GM18499 (cell line): ENCODE results near the gene B4GALT5.
"Not testable (repeated sequence)": the region's sequence is repeated elsewhere in the genome, so short reads cannot be mapped to it uniquely, and the experiment has no call there.

Source experiments
- ATAC-seq: cut with Tn5 transposase; IDR thresholded peaks from one replicate; pipeline ENCODE4 v1.9.1; 2021; ENCODE audit warnings: moderate number of reproducible peaks; ENCODE audit not compliant: insufficient read depth, unreplicated experiment

Gene B4GALT5

DNA sequence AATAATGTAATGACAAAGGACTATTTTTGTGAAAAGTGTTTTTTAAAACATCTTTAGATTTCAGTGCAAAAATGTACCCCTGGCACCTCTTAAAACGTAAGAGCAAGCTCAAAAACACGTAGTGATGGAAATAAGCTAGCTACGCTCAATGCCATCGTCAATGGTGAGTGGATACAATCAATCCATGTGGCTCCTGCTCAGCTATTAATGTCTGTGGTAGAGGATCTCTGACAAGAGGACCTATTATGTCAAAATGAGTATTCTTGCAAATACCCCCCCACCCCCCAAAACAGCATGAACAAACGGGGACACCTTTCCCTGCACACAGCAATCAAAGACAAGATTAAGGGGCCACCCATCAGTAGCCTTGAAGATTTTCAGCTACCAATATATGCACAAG is 80.7 kb downstream of the B4GALT5 start:
- ATAC-seq = no peak

- ATAC-seq = no peak
Measured at GRCh38 chr20:49631856-49632418, 81.7 kb downstream of the B4GALT5 start.

- ATAC-seq = no peak
Measured at GRCh38 chr20:49631061-49631716, 82.5 kb downstream of the B4GALT5 start.

DNA sequence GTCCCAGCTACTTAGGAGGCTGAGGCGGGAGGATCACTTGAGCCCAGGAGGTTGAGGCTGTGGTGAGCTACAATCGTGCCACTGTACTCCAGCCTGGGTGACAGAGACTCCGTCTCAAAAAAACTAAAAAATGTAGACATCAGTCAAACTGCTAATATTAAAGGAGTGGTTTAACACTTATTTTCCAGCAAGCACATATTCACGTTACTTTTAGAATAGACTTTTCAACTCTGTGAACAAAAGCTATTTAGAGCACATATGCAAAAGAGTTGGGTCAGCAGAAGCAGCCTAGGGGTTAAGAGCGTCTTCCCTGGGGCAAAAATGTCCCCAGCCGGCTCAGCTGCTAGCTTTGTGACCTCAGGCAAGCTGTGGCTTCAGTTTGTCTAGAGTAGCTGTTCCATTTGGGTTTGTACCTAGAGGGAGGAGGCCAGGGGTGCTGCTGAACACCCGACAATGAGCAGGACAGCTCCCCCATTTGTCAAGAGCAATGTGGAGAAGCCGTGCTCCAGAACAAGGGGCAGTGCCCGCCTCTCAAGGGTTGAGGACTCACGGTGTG is 83.2 kb downstream of the B4GALT5 start:
- ATAC-seq = no peak

GRCh38 chr20:49629606-49630005 is 84.1 kb downstream of the B4GALT5 start:
- no peak for ATAC-seq

GRCh38 chr20:49628280-49628679 is 85.4 kb downstream of the B4GALT5 start:
- ATAC-seq = not testable (repeated sequence)

DNA sequence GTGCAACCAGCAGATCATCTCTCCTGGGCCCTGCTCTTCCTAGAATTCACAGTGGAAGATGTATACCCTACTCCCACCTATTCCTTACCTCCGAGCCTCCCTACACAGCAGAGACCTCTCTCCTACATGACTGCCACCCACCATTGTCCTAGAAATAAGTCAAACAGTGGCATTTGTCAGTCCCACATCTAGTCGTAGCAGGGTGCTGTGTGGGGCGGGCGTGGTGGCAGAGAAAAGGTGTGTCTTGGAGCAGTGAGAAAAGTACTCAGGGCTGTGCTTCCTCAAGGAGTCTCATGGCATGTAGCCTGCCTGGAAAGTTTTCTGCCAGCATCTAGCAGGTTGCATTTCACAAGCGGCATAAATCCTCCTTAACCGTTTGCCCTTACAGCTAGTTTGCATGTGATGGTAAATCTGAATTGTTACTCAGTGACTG is 86.3 kb downstream of the B4GALT5 start:
- ATAC-seq = no peak

DNA sequence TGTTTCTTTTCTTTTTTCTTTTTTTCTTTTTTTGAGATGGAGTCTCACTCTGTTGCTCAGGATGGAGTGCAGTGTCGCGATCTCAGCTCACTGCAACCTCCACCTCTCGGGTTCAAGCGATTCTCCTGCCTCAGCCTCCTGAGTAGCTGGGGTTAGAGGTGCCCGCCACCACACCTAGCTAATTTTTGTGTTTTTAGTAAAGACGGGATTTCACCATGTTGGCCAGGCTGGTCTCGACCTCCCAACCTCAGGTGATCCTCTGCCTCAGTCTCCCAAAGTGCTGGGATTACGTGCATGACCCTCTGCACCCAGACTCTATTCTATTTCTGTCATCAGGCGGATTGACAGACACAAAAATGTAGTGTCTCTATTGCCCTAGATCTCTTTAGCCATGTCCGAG is 88.7 kb downstream of the B4GALT5 start:
- not testable (repeated sequence) for ATAC-seq

- ATAC-seq = no peak
Measured at GRCh38 chr20:49624317-49624716, 89.4 kb downstream of the B4GALT5 start.

DNA sequence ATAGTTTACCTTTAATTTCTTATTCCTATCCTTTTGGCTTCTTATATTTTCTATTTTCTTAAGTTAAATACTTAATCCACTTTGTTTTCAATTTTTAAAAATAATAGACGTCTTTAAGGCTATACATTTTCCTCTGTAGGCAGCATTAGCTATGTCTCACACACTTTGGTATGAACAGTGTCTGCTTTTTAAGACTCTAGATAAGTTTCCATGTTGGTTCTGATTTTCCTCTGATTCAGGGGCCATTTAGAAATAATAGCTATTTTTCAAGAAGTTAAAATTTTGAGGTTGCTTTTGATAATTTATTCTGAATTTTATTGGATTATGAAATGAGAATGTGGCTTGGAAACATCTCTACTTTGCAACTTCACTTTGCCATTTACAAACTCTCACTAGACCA is 91.4 kb downstream of the B4GALT5 start:
- ATAC-seq = no peak

GRCh38 chr20:49620364-49621240 is 93.1 kb downstream of the B4GALT5 start:
- ATAC-seq = peak; percentile 84

- ATAC-seq = no peak
Measured at GRCh38 chr20:49619113-49620048, 94.3 kb downstream of the B4GALT5 start.

GRCh38 chr20:49618289-49618688 is 95.4 kb downstream of the B4GALT5 start:
- no peak for ATAC-seq

DNA sequence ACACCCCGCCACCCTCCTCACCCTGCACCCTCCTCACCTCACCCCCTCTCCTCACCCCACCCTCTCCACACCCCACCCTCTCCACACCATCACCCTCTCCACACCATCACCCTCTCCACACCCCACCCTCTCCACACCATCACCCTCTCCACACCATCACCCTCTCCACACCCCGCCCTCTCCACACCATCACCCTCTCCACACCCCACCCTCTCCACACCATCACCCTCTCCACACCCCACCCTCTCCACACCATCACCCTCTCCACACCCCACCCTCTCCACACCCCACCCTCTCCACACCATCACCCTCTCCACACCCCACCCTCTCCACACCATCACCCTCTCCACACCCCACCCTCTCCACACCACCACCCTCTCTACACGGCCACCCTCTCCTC is 96.3 kb downstream of the B4GALT5 start:
- not testable (repeated sequence) for ATAC-seq

DNA sequence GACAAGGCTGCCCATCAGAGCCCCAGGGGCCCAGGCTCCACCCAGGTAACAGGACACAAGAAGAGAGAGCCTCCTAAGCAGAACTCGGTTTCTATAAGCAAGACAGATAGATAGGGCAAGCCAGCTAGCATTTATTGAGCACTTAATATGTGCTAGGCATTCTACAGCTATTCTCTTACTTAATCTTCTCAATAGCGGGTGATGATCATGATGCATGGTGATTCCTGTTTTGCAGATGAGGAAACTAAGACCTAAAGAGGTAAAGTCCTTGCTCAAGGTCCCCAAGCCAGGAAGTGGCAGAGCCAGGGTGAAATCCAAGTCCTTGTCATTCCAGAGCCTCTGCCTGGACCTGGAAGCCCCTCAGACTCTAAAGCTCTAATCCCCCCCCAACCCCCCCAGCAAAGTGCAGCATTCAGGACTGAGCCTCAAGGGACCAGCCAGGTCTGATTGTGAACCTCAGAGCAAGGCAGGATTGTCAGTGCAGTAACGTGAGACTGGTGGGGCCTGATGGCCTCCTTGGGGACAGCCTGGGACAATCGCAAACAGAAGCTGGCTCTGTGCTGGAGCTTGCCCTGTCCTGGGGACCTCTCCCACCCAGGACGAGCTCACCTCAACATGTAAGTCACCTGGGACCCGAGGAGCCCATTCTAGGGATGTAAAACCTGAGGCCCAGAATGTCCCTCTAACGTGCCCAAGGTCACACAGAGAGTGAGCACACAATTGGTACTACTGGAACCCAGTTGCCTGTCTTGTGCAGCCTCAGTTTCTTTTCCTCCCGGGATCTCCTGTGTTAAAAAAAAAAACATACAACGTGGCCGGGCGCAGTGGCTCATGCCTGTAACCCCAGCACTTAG is 97.3 kb downstream of the B4GALT5 start:
- no peak for ATAC-seq

DNA sequence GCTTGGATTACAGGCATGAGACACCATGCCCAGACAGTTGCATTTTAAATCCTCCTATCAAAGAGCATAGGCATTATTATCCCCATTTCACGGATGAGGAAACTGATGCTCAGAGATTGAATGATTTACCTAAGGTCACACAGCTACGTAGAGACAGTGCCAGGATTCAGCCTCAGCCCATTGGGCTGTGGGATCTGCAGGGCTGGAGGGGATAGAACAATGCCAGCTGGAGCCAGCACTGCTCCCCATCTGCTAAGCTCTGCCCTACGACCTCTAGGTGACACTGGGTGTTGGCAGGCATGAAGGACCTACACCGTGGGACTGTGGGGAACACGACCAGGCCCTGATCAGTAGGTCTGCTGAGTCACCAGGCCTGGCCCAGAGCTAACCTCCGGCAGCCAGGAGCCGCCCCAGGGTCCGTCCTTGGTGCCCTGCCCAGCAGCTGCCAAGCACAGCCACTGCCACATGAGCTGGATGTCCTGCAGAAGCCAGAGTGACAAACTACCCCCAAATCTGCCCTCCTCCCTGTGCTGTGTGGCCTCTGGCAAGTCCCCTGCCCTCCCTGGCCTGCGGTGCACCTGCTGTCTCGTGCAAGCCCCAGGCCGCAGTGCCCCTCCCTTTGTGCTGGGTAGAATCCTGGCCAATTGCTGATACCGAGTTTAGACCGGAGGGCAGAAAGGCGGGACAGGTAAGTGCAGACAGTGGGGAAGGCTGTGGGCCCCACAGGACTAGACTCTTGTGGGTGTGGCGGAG is 98.1 kb downstream of the B4GALT5 start:
- ATAC-seq = no peak

GRCh38 chr20:49615051-49615400 is 98.7 kb downstream of the B4GALT5 start:
- ATAC-seq = not testable (repeated sequence)

GRCh38 chr20:49614338-49615050 is 99.2 kb downstream of the B4GALT5 start:
- no peak for ATAC-seq
